Liver (tissue), 9 donors: ENCODE measurements around the gene RELN. TPM values are rescaled to one million over a fixed set of nuclear protein-coding genes. Genes with fewer than 3 reads are reported as not detected.

Experiments
- DNase-seq: peaks from one replicate; pipeline ENCODE4 v3.0.0-alpha.2; 2017; ENCODE audit warnings: low spot score
- H3K27ac ChIP-seq, 2 donors: one replicate each; pipeline ENCODE4 v1.7.0; 2013; ENCODE audit warnings: inconsistent platforms in 2 of 2, low read length in 2 of 2, control low read depth in 1 of 2, low read depth in 1 of 2, mild to moderate bottlenecking in 1 of 2
- H3K27me3 ChIP-seq, 4 donors: one replicate each; pipeline versions ENCODE4 v1.6.1 to v1.7.0; 2013; ENCODE audit warnings: low read length in 3 of 4, inconsistent platforms in 1 of 4, mild to moderate bottlenecking in 1 of 4, moderate library complexity in 1 of 4; ENCODE audit not compliant: control insufficient read depth in 4 of 4, insufficient read depth in 4 of 4
- H3K36me3 ChIP-seq, 4 donors: one replicate each; pipeline versions ENCODE4 v1.6.1 to v1.7.0; 2013; ENCODE audit warnings: low read length in 3 of 4, mild to moderate bottlenecking in 3 of 4, low read depth in 1 of 4, moderate library complexity in 1 of 4; ENCODE audit not compliant: control insufficient read depth in 4 of 4, insufficient read depth in 3 of 4
- H3K4me1 ChIP-seq, 4 donors: one replicate each; pipeline versions ENCODE4 v1.6.1 to v1.7.0; 2013; ENCODE audit warnings: low read length in 3 of 4, mild to moderate bottlenecking in 3 of 4, moderate library complexity in 1 of 4; ENCODE audit not compliant: control insufficient read depth in 4 of 4, insufficient read depth in 4 of 4
- H3K4me3 ChIP-seq, 3 donors: one replicate each; pipeline versions ENCODE4 v1.6.1 to v1.7.0; 2013; ENCODE audit warnings: low read length in 3 of 3, control low read depth in 1 of 3, low read depth in 1 of 3, mild to moderate bottlenecking in 1 of 3
- H3K9ac ChIP-seq, 2 donors: one replicate each; pipeline ENCODE4 v1.7.0; 2013; ENCODE audit warnings: low read length in 2 of 2, mild to moderate bottlenecking in 2 of 2, moderate library complexity in 2 of 2, control low read depth in 1 of 2, low read depth in 1 of 2
- H3K9me3 ChIP-seq, 4 donors: one replicate each; pipeline versions ENCODE4 v1.6.1 to v1.7.0; 2013; ENCODE audit warnings: low read length in 3 of 4; ENCODE audit not compliant: control insufficient read depth in 4 of 4
- EGR1 ChIP-seq, 2 donors: IDR thresholded peaks; 2 replicates each; pipeline ENCODE4 v1.6.1; 2016 to 2018; ENCODE audit warnings: antibody characterized with exemption in 2 of 2, low read depth in 2 of 2
- FOXA1 ChIP-seq: IDR thresholded peaks from 2 replicates; pipeline ENCODE4 v1.6.1; 2016; ENCODE audit warnings: antibody characterized with exemption
- FOXA2 ChIP-seq: IDR thresholded peaks from 2 replicates; pipeline ENCODE4 v1.6.1; 2016; ENCODE audit warnings: antibody characterized with exemption
- GABPA ChIP-seq, 2 donors: IDR thresholded peaks in 1 of 2; conservative IDR thresholded peaks in 1 of 2; 2 replicates each; pipeline ENCODE4 v1.6.1; 2016; ENCODE audit warnings: antibody characterized with exemption in 2 of 2, mild to moderate bottlenecking in 1 of 2, moderate library complexity in 1 of 2
- HNF4A ChIP-seq, 2 donors: conservative IDR thresholded peaks; 2 replicates each; pipeline ENCODE4 v1.6.1; 2016; ENCODE audit warnings: antibody characterized with exemption in 2 of 2, mild to moderate bottlenecking in 2 of 2
- HNF4G ChIP-seq: IDR thresholded peaks from 2 replicates; pipeline ENCODE4 v1.6.1; 2016; ENCODE audit warnings: antibody characterized with exemption
- JUND ChIP-seq, 2 donors: IDR thresholded peaks; 2 replicates each; pipeline ENCODE4 v1.6.1; 2016; ENCODE audit warnings: antibody characterized with exemption in 2 of 2
- NR2F2 ChIP-seq: IDR thresholded peaks from 2 replicates; pipeline ENCODE4 v1.6.1; 2016; ENCODE audit warnings: antibody characterized with exemption
- RXRA ChIP-seq, 2 donors: IDR thresholded peaks; 2 replicates each; pipeline ENCODE4 v1.6.1; 2017 to 2018; ENCODE audit warnings: antibody characterized with exemption in 2 of 2, mild to moderate bottlenecking in 1 of 2
- SP1 ChIP-seq: IDR thresholded peaks from 2 replicates; pipeline ENCODE4 v1.6.1; 2018; ENCODE audit warnings: antibody characterized with exemption, mild to moderate bottlenecking
- TAF1 ChIP-seq: conservative IDR thresholded peaks from 2 replicates; pipeline ENCODE4 v1.6.1; 2016; ENCODE audit warnings: antibody characterized with exemption, mild to moderate bottlenecking
- YY1 ChIP-seq: IDR thresholded peaks from 2 replicates; pipeline ENCODE4 v1.6.1; 2016; ENCODE audit warnings: antibody characterized with exemption, mild to moderate bottlenecking
- WGBS: extraction: QIAGEN DNeasy Blood & Tissue Kit; methylation state at CpG from one replicate; pipeline ENCODE4 v1.1.7; 2013; 5-methylcytosine and 5-hydroxymethylcytosine counted together
- polyA plus RNA-seq, 2 donors: library from polyadenylated mRNA; stranded (reverse) in 1 of 2; unstranded in 1 of 2; fragments of 200-250 nt in 1 of 2; fragments of >200 nt in 1 of 2; fragmentation: Nextera tagmentation in 1 of 2; extraction: Ambion mirVana in 1 of 2; gene quantifications; one replicate each; pipeline versions ENCODE4 v1.2.1 to v1.2.3, GENCODE V29; 2013 to 2015
- total RNA-seq, 2 donors: library from RNA; depleted of rRNA; stranded (reverse); fragments of >200 nt; gene quantifications; one replicate each; pipeline ENCODE4 v1.2.3, GENCODE V29; 2014
- TF ChIP-seq, protein P1 (sequence below): IDR thresholded peaks from 2 replicates; pipeline ENCODE4 v1.6.1; 2016; ENCODE audit warnings: antibody characterized with exemption
- TF ChIP-seq, protein P2 (sequence below): IDR thresholded peaks from 2 replicates; pipeline ENCODE4 v1.6.1; 2016; ENCODE audit warnings: antibody characterized with exemption
- TF ChIP-seq, protein P3 (sequence below): IDR thresholded peaks from 2 replicates; pipeline ENCODE4 v1.6.1; 2016; ENCODE audit warnings: antibody characterized with exemption, mild to moderate bottlenecking
- TF ChIP-seq, protein P4 (sequence below): IDR thresholded peaks from 2 replicates; pipeline ENCODE4 v1.6.1; 2016; ENCODE audit warnings: antibody characterized with exemption
- donor health status: healthy.
- donor health status: healthy.
- donor health status: healthy.
- donor health status: healthy.
- donor health status: healthy.

RELN gene
- total and polyA plus RNA-seq, 4 donors, result 10.0 to 69.8 (median 28.4) TPM

DNA sequence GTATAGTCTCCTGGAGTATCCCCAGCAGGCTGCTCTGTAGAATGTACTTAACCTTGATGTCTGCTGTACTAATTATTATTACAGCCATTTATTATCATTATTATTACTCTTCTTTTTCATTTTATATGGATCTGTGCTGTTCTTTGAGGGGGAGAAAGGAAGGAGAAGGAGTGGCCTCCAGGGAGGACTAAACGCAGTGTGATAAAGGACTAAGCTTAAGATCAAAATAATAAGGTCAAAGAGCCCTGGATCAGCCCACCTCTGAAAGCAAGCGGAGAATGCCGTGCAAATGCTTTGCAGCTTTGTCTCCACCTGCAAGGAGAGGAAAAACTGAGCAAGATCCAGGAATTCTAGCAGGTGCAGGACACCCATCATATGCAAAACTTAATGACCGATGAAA, 65.3 kb downstream of the RELN start:
- whole genome bisulfite sequencing, result 85% methylated on average over 4 of the region's 4 CpGs
- no peak overlapping the region for H3K4me3 ChIP-seq
- H3K9ac ChIP-seq, result no peak overlapping the region
- H3K4me1 ChIP-seq, result no peaks in the 10 kb centered on the region
- TF ChIP-seq, protein P1, sequence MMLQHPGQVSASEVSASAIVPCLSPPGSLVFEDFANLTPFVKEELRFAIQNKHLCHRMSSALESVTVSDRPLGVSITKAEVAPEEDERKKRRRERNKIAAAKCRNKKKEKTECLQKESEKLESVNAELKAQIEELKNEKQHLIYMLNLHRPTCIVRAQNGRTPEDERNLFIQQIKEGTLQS, result no peak
- no peak for TF ChIP-seq FOXA1
- no peak for TF ChIP-seq HNF4A (conservative IDR thresholded peaks at IDR 0.05)
- TF ChIP-seq RXRA (IDR thresholded peaks at IDR 0.05), result no peak
- TF ChIP-seq, protein P2, sequence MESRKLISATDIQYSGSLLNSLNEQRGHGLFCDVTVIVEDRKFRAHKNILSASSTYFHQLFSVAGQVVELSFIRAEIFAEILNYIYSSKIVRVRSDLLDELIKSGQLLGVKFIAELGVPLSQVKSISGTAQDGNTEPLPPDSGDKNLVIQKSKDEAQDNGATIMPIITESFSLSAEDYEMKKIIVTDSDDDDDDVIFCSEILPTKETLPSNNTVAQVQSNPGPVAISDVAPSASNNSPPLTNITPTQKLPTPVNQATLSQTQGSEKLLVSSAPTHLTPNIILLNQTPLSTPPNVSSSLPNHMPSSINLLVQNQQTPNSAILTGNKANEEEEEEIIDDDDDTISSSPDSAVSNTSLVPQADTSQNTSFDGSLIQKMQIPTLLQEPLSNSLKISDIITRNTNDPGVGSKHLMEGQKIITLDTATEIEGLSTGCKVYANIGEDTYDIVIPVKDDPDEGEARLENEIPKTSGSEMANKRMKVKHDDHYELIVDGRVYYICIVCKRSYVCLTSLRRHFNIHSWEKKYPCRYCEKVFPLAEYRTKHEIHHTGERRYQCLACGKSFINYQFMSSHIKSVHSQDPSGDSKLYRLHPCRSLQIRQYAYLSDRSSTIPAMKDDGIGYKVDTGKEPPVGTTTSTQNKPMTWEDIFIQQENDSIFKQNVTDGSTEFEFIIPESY, result no peak
- no peak for TF ChIP-seq EGR1 (IDR thresholded peaks at IDR 0.05; ENCODE audit: low read depth in 2 of 2)
- no peak for TF ChIP-seq JUND (IDR thresholded peaks at IDR 0.05)
- TF ChIP-seq NR2F2, result no peak
- no peak for TF ChIP-seq YY1
- TF ChIP-seq TAF1, result no peak
- TF ChIP-seq FOXA2, result no peak
- no peak for TF ChIP-seq SP1
- no peak for DNase-seq
- H3K27me3 ChIP-seq, result no peaks in the 10 kb centered on the region
- H3K27ac ChIP-seq, result no peak overlapping the region
- H3K36me3 ChIP-seq, result no peaks in the 10 kb centered on the region
- H3K9me3 ChIP-seq, result no peaks in the 10 kb centered on the region

DNA sequence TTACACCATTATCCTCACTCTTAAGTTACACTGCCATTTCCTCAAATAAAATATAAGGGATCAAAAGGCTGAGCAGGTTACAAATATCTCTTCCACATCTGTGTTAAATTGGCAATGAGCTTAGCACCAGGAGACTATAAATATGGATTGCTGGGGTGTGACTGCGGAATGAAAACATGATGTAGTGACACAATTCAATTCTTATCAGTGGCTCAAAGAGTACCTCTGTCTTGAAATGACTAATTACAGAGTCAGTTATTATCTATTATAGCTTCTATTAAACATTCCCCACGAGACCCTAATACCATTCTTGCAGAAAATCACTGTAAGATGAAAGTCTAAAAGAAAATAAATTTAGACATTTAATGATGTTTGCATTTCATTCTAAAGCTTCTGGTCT, 67.1 kb downstream of the RELN start:
- Histone ChIP-seq H3K9me3 (no peaks in the 10 kb centered on the region), H3K4me3 (no peak overlapping the region), H3K27ac (no peak overlapping the region), H3K36me3 (no peaks in the 10 kb centered on the region), H3K9ac (no peak overlapping the region), H3K4me1 (no peaks in the 10 kb centered on the region), H3K27me3 (no peaks in the 10 kb centered on the region)
- 70% methylated on average over 2 of the region's 2 CpGs for WGBS
- TF ChIP-seq JUND (IDR thresholded peaks at IDR 0.05), result no peak
- no peak for TF ChIP-seq HNF4A (conservative IDR thresholded peaks at IDR 0.05)
- no peak for TF ChIP-seq GABPA (IDR thresholded peaks at IDR 0.05 in 1 of 2, conservative IDR thresholded peaks at IDR 0.05 in 1 of 2)
- TF ChIP-seq, protein P3, sequence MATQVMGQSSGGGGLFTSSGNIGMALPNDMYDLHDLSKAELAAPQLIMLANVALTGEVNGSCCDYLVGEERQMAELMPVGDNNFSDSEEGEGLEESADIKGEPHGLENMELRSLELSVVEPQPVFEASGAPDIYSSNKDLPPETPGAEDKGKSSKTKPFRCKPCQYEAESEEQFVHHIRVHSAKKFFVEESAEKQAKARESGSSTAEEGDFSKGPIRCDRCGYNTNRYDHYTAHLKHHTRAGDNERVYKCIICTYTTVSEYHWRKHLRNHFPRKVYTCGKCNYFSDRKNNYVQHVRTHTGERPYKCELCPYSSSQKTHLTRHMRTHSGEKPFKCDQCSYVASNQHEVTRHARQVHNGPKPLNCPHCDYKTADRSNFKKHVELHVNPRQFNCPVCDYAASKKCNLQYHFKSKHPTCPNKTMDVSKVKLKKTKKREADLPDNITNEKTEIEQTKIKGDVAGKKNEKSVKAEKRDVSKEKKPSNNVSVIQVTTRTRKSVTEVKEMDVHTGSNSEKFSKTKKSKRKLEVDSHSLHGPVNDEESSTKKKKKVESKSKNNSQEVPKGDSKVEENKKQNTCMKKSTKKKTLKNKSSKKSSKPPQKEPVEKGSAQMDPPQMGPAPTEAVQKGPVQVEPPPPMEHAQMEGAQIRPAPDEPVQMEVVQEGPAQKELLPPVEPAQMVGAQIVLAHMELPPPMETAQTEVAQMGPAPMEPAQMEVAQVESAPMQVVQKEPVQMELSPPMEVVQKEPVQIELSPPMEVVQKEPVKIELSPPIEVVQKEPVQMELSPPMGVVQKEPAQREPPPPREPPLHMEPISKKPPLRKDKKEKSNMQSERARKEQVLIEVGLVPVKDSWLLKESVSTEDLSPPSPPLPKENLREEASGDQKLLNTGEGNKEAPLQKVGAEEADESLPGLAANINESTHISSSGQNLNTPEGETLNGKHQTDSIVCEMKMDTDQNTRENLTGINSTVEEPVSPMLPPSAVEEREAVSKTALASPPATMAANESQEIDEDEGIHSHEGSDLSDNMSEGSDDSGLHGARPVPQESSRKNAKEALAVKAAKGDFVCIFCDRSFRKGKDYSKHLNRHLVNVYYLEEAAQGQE, result no peak
- no peak for TF ChIP-seq FOXA1
- TF ChIP-seq YY1, result no peak
- TF ChIP-seq, protein P2, result no peak
- TF ChIP-seq, protein P4, sequence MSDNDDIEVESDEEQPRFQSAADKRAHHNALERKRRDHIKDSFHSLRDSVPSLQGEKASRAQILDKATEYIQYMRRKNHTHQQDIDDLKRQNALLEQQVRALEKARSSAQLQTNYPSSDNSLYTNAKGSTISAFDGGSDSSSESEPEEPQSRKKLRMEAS, result no peak
- TF ChIP-seq HNF4G, result no peak
- DNase-seq, result no peak
